ENCODE measurements around the gene MAMSTR. TPM values are rescaled to one million over a fixed set of nuclear protein-coding genes. Genes with fewer than 3 reads are reported as not detected.

The MAMSTR gene
- total and polyA plus RNA-seq, 2 of the 4 experiments (the other 2 are of a cell fraction): 0.18 to 1.9 TPM

- H2BK20ac ChIP-seq (ENCODE audit: low read depth, low read length): no peak within 1 kb of the TSS
- dilution Hi-C loops (cut with HindIII; ENCODE audit: low sequenced_read_pairs, unreplicated experiment): no loop called here
- no peak within 1 kb of the TSS; the same call in 1 of the 2 replicates for H3K4me2 ChIP-seq (ENCODE audit: low read depth, low read length)
- no peak within 1 kb of the TSS for H4K5ac ChIP-seq (ENCODE audit: low read depth, low read length)
- no peak within 1 kb of the TSS for H2BK120ac ChIP-seq (ENCODE audit: low read depth, low read length)
- ChIA-PET POLR2A (ENCODE audit: unreplicated experiment) (no interaction called here), CTCF (interaction anchor here (1.0 kb wide), 1 partner anchor 15 kb away, joined by 3 read pairs; no protein-coding TSS in a partner anchor)
- no peak within 1 kb of the TSS for H2BK15ac ChIP-seq (ENCODE audit: low read depth, low read length)
- in situ Hi-C loops (cut with MboI; ENCODE audit: low sequenced_read_pairs): no loop called here
- H2AK9ac ChIP-seq (replicated peaks; ENCODE audit: low read depth, low read length, poor library complexity): peak within 1 kb of the TSS; percentile 55
- H3K4me1 ChIP-seq (ENCODE audit: control insufficient read depth, insufficient read depth, low read length): peaks cover 4% of the 10 kb centered on the region
- H3K36me3 ChIP-seq (ENCODE audit: control insufficient read depth, insufficient read depth, low read length): no peaks in the 10 kb centered on the region
- H3K9me1 ChIP-seq (ENCODE audit: insufficient read depth, low read length): no peaks in the 10 kb centered on the region
- no peak within 1 kb of the TSS for H4K8ac ChIP-seq (ENCODE audit: low read depth in 2 of 2, low read length in 2 of 2)
- H3K14ac ChIP-seq (replicated peaks; ENCODE audit: low read depth, low read length): no peak within 1 kb of the TSS
- no peak within 1 kb of the TSS for H3K56ac ChIP-seq (ENCODE audit: extremely low read depth, insufficient read depth, low read length)
- H4K91ac ChIP-seq (ENCODE audit: insufficient read depth, low read depth, low read length): no peak within 1 kb of the TSS
- ATAC-seq (ENCODE audit: low read depth) (no peak), DNase-seq (no peak)
- H2AK5ac ChIP-seq (ENCODE audit: low read depth, low read length): no peak within 1 kb of the TSS
- intact Hi-C loops (cut with micrococcal nuclease): no loop called here
- H3K27me3 ChIP-seq (ENCODE audit: control insufficient read depth, insufficient read depth, low read length): peaks cover 12% of the 10 kb centered on the region
- no TSS peak for BruUV-seq (replicated peaks)
- no peaks in the 10 kb centered on the region for H3K9me3 ChIP-seq (ENCODE audit: control insufficient read depth, insufficient read depth, low read length)
- no peak within 1 kb of the TSS for H3K18ac ChIP-seq (ENCODE audit: low read depth, low read length)
- no peak within 1 kb of the TSS for H3K27ac ChIP-seq (ENCODE audit: insufficient read depth, low read length)
- H3K9ac ChIP-seq (ENCODE audit: low read depth, low read length): no peak within 1 kb of the TSS
- H3K4ac ChIP-seq (ENCODE audit: low read depth, low read length): no peak within 1 kb of the TSS
- no peak for TF ChIP-seq RCOR1 (IDR thresholded peaks at IDR 0.05; ENCODE audit: insufficient replicate concordance, low read length)
- no peak for TF ChIP-seq RAD21 (IDR thresholded peaks at IDR 0.05; ENCODE audit: low read length)
- no peak for TF ChIP-seq CTCF (conservative IDR thresholded peaks at IDR 0.05; ENCODE audit: low read depth, low read length)
- TF ChIP-seq CEBPB (IDR thresholded peaks at IDR 0.05; ENCODE audit: low read depth, low read length): no peak
- TF ChIP-seq NFE2L2 (IDR thresholded peaks at IDR 0.05; ENCODE audit: low read depth, low read length): no peak
- no peak for TF ChIP-seq CHD1 (IDR thresholded peaks at IDR 0.05; ENCODE audit: low read depth, low read length)
- TF ChIP-seq SMC3 (IDR thresholded peaks at IDR 0.05; ENCODE audit: low read depth, low read length): no peak
- no peak for TF ChIP-seq BHLHE40 (IDR thresholded peaks at IDR 0.05; ENCODE audit: low read depth, low read length)
- no peak for TF ChIP-seq MAZ (IDR thresholded peaks at IDR 0.05; ENCODE audit: borderline replicate concordance, low read depth, low read length)
- TF ChIP-seq POLR2A (IDR thresholded peaks at IDR 0.05; ENCODE audit: low read depth, low read length): no peak
- TF ChIP-seq, protein P1, sequence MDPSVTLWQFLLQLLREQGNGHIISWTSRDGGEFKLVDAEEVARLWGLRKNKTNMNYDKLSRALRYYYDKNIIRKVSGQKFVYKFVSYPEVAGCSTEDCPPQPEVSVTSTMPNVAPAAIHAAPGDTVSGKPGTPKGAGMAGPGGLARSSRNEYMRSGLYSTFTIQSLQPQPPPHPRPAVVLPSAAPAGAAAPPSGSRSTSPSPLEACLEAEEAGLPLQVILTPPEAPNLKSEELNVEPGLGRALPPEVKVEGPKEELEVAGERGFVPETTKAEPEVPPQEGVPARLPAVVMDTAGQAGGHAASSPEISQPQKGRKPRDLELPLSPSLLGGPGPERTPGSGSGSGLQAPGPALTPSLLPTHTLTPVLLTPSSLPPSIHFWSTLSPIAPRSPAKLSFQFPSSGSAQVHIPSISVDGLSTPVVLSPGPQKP (IDR thresholded peaks at IDR 0.05; ENCODE audit: borderline replicate concordance, low read depth, low read length): no peak
- TF ChIP-seq USF2 (IDR thresholded peaks at IDR 0.05; ENCODE audit: low read depth, low read length): no peak
- no peak for TF ChIP-seq RFX5 (IDR thresholded peaks at IDR 0.05; ENCODE audit: low read depth, low read length)
- TF ChIP-seq MXI1 (IDR thresholded peaks at IDR 0.05; ENCODE audit: borderline replicate concordance, low read depth, low read length): no peak
- TF ChIP-seq MAFK (IDR thresholded peaks at IDR 0.05; ENCODE audit: low read depth, low read length): no peak
- no peak for TF ChIP-seq FOS (IDR thresholded peaks at IDR 0.05; ENCODE audit: low read depth, low read length)
- 43% methylated on average over 4 of the region's 16 CpGs; no CpG with 5 or more reads in 1 of the 2 experiments for WGBS, 2 experiments (ENCODE audit: extremely low coverage in 2 of 2, insufficient read length in 1 of 2)
- H4K20me1 ChIP-seq (ENCODE audit: insufficient read depth, low read length): no peaks in the 10 kb centered on the region
- no peak within 1 kb of the TSS for H2BK5ac ChIP-seq (ENCODE audit: low read depth, low read length, poor library complexity, severe bottlenecking)
- no peaks in the 10 kb centered on the region for H3K79me1 ChIP-seq (ENCODE audit: low read depth in 1 of 2, low read length in 2 of 2)
- no peak within 1 kb of the TSS for H3K23ac ChIP-seq (ENCODE audit: low read depth, low read length)
- no peak within 1 kb of the TSS for H3K4me3 ChIP-seq (ENCODE audit: insufficient read depth, low read depth, low read length)
- peak within 1 kb of the TSS; percentile 84 for H2AFZ ChIP-seq (replicated peaks; ENCODE audit: low read length, poor library complexity)
These were observed 23.7 kb downstream of the MAMSTR start, which contains the start of gene FUT2 for GRCh38 chr19:48695743-48696352. Gene FUT2, plus strand, starts transcription at chr19:48695971. Its CDS starts 6,986 bp downstream, at chr19:48702957.
